ENCODE data around the gene FTCDNL1.

Gene FTCDNL1

DNA sequence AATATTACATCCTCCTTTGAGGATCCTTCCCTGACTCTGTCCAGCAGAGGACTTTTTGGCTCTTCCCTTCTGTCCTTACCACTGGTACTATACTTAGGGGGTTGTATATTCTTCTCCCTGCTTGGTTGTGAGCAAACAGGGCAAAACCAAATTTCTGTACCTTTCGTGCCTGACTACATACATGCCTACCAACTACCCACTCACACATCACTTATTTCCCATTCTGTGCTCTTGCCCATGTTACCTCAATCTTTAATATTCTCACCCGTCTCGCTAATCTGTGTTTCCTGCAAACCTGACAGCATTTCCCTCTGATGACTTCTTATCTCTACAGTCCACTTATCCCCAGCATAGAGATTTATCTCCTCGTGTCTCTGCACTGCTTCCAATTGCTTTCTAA lies 58.6 kb downstream of the FTCDNL1 start:
- no peak overlapping the region for H3K4me3 ChIP-seq (ENCODE audit: low read depth, low read length)

DNA sequence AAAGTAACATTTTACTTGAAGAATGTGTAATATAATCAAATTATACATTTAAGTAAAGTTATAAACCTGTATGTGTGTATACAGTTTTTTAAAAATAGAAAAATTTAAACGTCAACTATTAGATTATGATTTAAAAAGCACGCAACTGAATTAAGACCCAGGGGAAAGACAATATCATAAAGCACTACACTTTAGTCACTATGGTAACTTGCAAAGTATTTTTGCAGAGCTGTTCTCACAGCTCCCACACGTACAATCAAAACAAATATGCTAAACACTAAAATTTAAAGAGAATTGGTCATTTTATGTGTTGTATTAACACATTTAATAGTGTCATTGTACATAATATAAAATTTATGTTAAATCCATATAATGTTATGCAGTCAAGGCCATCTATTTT lies 59.7 kb downstream of the FTCDNL1 start:
- no peak overlapping the region for H3K4me3 ChIP-seq (ENCODE audit: low read depth, low read length)

DNA sequence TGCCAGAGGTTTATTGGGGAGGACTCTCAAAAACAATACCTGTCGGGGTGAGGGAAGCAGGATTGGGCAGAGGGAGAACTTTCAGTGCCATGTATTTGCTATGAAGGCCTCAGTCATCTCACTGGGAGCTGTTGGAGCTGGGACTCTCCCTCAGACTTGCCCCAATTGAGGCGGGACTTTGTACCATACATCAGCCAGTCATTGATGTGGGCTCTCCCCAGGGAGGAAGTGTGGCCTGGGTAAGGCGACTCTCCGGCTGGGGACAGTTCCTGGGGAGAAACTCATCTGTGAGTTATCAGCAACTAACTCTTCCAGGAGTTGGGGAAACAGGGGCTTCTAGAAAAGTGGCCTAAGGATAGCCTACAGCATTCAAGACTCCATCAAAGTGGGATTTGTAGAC lies 66.5 kb downstream of the FTCDNL1 start:
- H3K4me3 ChIP-seq (ENCODE audit: low read depth, low read length): no peak overlapping the region

DNA sequence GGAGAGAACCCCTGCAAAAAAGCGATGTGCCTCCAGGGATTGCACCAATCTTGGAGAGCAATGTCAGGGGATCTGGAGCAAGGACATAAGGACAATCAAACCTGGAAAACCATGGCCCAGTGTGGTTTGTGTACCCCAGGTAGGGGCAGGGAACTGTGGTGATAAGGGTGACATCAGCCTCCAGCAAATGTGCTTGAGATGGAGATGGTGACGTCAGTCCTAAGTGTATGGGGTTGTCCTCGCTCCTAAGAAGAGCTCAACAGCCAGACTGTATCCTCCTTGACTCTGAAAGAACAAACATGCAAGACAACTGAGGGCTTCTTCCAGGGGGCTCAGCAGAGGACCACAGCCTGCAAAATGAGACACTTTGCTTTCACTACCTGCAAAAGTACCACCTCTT lies 71.4 kb downstream of the FTCDNL1 start:
- H3K4me3 ChIP-seq (ENCODE audit: low read depth, low read length): no peak overlapping the region

DNA sequence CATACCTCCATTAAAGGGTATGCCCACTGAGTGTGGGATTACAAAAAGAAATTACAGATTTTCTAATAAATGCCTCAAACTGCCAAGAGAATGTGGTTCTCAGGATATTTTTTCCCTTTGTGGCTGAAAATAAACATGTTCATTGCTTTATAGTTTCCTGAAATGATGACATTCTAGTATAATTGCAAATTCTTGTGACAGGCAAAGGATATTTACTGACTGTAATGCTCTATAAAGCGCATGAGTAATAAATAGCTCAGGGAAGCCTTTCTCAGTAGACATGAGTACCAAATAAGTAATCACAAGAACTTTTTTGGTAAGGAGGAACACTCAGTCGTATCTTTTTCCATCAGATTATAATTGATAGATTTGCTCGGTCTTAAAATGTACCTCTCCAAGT lies 72.3 kb downstream of the FTCDNL1 start:
- H3K4me3 ChIP-seq (ENCODE audit: low read depth, low read length): no peak overlapping the region

DNA sequence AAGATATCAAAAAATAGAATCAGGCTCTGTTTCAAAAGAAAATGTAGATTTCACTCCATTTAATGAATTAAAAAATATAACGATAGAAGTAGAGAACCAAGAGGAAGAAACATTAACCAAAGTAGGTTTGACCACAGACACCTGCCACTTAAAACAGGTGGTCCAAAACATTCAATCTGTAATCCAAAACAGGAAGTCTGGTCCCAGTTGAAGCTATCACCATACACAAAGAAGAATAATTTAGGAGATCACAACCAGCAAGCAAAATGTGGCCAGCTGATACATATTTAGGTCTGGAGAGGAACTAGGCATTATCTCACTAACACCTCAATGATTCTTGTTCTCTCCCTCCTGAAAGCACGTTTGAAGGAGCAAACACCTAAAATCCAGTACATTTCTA lies 73.1 kb downstream of the FTCDNL1 start:
- H3K4me3 ChIP-seq (ENCODE audit: low read depth, low read length): no peak overlapping the region

DNA sequence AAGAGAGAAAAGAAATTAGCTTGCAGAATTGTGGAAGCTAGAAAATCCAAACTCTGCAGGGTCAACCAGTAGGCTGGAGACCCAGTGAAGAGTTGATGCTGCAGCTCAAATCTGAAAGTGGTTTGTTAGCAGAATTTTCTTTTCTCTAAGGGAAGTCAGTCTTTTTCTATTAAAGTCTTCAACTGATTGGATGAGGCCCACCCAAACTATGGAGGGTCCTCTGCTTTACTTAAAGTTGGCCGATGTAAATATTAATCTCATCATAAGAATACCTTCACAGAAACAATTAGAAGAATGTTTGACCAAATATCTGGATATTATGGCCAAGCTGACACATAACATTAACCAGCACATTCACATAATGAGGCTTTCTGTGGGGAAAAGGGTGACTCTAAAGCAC lies 73.7 kb downstream of the FTCDNL1 start:
- no peak overlapping the region for H3K4me3 ChIP-seq (ENCODE audit: low read depth, low read length)

DNA sequence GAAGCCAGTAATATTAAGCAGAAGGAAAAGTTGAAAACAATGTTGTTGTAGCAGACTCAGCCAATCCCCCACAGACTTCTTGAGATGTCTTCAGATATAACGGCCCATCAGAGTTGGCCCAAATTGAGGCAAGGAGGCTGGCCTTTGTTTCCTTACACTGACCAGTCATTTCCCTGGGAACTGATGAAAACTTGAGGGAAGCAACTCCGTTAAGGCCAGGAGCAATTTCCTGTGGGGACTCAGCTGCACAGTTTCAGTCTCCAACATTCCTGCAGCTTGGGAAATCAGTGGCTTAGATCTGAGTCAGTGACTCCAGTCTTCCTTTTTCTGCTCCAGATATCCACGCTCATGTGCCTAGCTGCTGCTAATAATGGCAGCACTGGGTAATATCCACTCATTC lies 75.7 kb downstream of the FTCDNL1 start:
- H3K4me3 ChIP-seq (ENCODE audit: low read depth, low read length): no peak overlapping the region

DNA sequence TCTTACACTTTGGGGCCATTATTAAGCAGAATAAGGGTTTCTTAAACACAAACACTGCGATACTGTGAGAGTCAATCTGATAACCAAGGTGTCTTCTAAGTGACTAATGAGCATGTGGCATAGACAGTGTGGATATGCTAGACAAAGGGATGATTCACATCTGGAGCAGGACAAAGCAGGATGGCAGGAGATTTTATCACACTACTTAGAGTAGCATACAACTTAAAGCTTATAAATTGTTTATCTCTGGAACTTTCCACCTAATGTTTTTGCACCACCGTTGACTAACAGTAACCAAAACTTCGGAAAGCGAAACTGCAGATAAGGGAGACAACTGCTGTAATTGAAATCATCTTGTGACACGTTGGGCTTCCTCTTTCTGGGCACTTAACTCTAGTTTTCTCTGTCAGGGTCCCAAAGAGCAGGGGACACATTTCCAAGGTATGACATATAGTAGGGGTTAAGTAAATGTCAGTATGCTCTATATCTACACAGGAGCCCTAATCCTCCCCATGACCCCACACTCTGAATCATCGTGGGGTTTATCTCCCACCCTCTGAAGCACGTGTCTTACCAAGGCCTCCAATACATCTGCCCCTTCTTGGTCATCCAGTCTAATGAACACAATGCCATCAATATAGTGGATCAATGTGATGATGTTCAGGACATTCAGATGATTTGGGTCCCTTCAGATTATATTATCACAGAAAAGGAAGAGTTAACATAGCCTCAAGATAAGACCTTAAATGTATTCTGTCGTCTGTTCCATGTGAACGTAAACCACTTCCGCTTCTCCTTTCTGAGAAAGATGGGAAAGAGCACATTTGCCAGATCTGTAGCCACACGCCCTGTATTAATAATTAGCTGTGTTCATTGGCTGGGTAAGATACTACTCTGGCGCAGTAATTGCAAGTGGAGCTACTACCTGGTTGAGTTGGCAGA lies 78.7 kb downstream of the FTCDNL1 start:
- H3K4me3 ChIP-seq (ENCODE audit: low read depth, low read length): no peak overlapping the region

DNA sequence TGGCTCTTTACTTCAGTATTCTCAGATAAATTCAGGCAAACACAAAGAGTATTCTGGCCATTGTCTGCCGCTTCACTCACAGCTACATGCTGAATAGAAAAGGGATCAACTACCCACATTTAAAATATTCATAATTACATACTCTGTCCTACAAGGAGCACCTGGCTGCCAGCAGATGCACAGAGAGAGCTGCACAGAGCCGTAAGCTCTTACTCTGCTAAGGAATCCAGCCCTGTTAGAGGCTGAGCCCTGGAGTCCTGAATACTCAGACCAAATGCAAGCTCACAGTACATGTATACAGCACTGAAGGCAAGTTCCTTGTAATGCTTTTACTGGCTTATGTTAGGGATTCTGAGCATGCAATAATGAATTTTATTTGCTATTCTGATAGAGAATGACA lies 80.3 kb downstream of the FTCDNL1 start:
- no peak overlapping the region for H3K4me3 ChIP-seq (ENCODE audit: low read depth, low read length)

DNA sequence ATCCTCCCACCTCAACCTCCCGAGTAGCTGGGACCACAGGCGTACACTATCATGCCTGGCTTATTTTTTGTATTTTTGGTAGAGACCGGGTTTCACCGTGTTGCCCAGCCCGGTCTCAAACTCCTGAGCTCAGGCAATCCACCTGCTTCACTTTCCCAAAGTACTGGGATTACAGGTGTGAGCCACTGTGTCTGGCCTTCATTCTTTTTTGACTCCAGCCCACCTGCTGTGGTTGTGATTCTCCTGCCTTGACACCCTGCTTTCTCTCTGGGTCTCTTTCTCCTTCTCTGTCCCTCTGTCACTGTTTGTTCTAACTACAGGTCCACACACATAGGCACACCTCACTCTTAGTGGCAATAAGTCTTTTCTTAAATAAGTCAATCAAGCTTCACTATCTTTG lies 85.3 kb downstream of the FTCDNL1 start:
- no peak overlapping the region for H3K4me3 ChIP-seq (ENCODE audit: low read depth, low read length)

DNA sequence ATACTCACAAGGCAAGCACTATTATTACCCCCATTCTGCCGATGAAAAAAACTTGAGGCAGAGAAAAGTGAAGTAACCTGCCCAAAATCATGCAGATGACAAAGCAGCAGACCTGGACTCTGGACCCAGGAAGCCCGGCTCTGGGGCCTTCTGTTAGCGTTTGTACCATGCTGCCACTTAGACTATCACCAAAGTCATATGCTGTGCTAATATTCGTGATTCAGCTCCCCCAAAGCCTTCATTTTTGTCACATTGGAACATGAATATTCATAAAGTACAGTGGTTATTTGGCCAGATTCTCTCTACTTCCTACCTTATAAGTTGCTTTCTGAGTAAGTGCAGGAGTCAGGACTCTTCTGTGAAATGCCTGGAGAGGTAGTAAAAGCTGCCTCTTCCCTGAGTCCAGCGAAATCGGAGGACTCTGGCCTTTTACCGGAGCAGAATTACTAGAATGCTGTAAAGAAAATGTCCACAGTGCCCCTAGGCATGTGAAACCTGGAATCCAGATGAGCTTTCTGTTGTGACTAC lies 86.7 kb downstream of the FTCDNL1 start:
- H3K4me3 ChIP-seq (ENCODE audit: low read depth, low read length): no peak overlapping the region

DNA sequence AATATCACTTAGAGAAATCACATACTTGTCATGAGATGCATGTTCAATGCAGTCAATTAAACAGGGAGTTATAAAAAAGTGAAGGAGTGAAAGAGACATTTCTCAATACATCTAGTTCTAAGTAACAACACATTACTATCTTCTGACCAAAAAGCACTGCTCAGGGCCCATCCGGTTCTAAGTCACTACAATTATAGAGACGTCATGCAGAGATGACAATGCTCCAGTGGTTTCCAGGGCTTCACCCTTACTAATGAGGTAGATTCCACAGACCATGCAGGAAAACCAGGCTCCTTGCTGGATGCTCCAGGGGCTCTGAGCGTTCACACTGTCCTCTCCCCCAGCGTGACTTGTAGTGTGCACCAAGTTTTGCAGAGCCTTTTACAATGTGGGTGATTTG lies 88.0 kb downstream of the FTCDNL1 start:
- H3K4me3 ChIP-seq (ENCODE audit: low read depth, low read length): no peak overlapping the region

DNA sequence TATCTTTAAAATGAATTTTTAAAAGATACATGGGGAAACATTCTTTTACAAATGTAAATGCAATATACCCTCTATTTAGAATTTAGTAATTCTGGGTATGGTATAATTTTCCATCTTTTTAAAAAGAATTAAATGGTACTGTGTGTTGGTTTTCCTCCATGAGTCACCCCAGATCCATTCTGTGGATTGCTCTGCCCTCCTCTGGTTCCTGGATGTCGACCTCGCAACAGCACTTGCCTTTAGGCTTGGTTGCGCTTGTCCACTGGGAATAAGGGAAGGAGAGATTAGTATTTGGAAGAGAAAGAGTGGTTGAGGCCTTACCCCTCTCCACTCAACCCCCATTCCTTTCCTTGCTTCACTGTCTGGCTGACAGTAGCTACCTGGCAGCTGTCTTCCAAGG lies 90.4 kb downstream of the FTCDNL1 start:
- no peak overlapping the region for H3K4me3 ChIP-seq (ENCODE audit: low read depth, low read length)

DNA sequence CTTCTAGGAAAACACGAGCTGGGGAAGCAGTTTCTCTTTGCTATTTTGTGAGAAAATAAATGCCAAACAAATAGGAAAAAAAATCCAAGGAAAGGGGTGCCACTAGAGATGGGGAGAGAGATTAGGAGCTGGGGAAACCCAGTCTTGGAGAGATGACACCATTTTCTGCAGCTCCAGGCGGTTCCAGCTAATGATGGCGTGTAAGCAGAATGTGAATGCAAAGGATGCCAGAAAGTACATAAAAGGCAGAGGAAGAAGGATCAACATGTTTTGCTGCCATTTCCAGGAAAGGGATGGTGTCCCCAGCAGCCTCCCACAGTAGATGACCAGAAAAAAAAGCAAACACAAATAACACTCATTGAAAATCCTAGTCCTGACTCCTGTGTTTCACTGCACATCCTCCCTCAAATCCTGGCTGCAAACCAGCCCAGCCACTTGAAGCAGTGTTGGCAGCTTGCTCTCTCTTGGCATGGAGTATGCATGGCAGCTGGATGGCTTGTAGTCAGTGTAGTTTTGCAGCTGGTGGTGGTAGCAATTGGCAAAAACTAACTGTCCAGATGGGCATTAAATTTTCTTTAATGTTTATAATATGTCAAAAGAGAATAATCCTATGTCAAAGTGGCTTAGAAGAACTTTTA lies 93.6 kb downstream of the FTCDNL1 start:
- no peak overlapping the region for H3K4me3 ChIP-seq (ENCODE audit: low read depth, low read length)

DNA sequence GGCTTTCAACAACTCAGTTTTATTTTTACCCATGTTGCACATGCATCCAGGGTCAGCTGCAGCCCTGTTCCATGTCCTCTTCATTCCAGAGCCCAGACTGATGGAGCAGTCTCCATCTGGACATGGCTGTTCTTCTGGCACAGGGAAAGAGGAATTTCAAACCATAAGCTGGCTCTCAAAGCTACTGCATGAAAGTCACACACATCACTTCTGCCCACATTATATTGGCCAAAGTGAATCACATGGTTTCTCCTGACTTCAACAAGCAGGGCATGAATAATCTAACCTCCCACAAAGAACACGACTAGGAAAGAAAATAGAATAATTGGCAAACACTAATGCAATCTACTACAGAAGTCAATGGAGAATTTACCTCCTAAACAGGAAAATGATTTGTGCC lies 94.2 kb downstream of the FTCDNL1 start:
- no peak overlapping the region for H3K4me3 ChIP-seq (ENCODE audit: low read depth, low read length)

DNA sequence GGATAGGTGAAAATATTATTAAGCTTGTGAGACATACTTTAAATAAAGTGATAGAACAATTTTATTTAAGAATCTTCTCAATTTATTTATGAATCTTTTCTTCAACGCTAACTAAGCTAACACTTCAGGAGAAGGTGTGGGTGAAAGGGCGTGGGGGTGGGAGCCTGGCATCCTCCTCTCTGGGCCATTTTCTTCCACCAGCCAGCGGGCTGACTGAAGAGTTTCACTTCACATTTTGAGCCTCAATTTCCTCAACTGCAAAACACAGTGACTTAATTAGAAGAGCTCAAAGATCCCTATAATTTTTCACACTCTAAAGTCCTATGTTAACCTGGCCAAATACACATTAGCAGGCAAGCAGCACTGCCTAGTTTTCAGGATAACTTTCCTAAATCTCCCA lies 94.8 kb downstream of the FTCDNL1 start:
- H3K4me3 ChIP-seq (ENCODE audit: low read depth, low read length): no peak overlapping the region

DNA sequence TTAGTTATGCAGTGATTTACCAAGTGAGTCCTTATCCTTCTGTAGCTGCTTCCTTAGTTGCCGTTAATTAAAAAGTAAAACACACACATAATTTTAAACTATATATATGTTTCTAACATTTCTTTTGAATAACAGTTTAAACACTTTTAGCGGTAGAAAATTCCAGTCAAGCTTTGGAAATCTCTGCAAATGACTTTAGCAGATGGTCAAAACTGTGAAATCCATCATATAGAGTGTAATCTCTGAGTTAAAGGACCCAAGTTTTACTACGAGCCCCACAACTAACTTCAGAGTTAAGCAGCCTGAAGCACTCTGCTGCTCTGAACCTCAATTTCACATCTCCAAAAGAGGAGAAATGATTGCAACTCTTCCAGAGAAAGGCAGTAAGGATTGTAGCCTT lies 96.2 kb downstream of the FTCDNL1 start:
- no peak overlapping the region for H3K4me3 ChIP-seq (ENCODE audit: low read depth, low read length)

DNA sequence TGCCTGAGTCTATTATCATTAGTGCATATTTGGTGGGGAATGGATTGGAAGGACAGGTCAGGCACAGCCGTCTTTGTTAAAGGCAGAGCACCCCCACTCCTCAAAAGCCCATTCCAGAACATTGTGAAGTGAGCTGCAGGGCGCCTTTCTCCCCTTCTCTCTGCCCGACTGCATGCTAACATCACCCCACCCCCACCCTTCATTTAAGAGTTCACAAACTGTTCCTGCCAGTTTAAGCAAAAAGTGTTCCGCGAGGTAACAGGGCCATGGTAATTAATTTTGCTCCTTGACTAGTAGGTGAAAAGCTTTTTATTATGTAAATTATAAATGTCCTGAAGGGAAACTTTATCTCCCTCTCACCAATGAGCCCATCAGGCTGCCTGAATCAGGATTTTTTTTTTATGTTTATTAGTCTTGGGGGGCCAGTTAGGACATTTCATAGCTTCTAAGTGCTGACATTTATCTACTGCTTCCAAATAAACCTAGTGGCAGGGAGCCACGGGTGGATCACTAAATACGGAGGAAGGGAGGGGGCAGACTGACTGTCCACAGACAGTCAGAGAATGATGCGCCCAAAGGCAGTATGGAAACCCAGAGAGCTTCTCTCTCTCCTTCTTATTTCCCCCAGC lies 99.4 kb downstream of the FTCDNL1 start:
- H3K4me3 ChIP-seq (ENCODE audit: low read depth, low read length): no peak overlapping the region

DNA sequence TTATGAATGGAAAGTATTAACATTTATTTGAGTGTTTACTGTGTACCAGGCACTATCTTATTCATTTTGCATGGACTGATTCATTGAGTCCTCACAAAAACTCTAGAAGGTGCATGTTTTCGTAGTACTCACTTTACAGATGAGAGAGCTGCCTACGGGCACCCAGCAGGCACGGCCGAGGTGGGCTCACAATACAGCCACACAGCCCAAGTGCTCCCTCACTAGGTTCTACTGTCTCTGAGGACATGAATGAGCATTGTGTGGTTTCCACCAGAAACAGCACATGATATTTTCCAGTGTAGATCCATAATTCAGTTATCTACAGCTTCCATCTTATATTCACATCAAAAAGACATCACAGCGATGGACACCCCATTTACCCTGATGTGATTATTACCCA lies 101.4 kb downstream of the FTCDNL1 start:
- no peak overlapping the region for H3K4me3 ChIP-seq (ENCODE audit: low read depth, low read length)

DNA sequence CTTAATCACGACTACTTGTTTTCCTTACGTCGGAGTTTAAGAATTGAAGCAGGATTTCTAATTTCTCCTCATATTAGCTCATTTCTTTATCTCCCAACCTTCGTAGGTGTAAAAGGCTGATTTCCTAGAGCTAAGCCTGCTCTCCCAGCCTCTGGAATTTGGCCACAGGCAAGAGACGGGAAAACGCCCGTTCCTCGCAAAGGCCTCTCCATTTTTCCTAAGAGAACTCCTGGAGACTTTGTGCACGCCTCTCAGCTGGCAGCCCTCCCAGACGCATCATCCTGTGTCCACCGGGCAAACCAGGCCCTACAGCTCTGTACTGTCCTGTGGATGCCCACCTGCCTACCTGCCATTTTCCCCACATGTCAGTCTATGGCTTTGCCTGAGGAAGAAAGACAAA lies 106.3 kb downstream of the FTCDNL1 start:
- no peak overlapping the region for H3K4me3 ChIP-seq (ENCODE audit: low read depth, low read length)

DNA sequence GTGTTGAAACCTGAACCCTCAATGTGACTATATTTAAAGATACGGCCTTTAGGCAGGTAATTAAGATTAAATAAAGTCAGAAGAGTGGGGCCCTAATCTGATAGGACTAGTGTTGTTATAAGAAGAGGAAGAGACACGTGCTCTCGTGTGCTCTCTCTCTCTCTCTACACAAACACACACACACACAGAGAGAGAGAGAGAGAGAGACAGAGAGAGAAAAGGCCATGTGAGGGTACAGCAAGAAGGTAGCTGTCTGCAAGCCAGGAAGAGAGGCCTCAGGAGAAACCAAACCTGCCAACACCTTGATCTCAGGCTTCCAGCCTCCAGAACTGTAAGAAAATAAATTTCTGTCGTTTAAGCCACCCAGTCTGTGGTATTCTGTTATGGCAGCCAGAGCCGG lies 106.7 kb downstream of the FTCDNL1 start:
- H3K4me3 ChIP-seq (ENCODE audit: low read depth, low read length): no peak overlapping the region

Measured in iPS-11a (cell line).